DMS114 treated with DMSO at 0.1 percent for 48 hours (cell line): ENCODE measurements around the gene SNCAIP.

Source experiments
- DNase-seq: peaks from one replicate; lab custom pipeline; 2025; ENCODE audit not compliant: unreplicated experiment; lab: John Stamatoyannopoulos, UW

Gene SNCAIP

DNA sequence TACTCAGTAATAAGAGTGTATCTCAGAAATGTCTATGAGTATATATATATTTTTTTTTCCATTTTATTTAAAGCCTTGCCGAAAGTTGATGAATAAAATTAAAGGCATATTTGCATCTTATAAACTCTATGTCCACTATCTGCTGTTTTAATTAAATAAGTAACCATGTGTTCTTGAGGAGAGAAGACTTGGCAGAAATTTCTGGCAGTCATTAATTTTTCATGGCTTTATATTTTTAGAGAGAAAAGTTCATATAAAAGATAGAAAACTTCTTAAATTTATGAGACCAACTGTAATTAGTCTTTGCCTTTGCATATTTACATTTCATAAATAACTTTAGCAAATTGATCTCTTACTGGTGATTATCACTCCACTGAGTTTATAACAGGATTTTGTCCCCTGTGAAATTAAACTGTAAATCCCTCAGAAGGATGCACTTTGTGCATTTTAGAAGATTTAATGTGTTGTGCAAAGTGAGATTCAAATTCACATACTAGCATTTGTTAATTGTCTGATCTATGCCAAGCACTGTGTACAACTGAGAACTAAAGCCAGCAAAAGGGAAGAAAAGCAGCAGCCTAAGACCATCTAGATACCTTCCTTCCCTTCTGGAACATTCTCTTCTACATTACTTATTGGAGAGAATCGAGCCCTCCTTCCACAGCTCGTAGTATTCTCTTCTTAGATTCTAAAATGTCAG, 108.7 kb downstream of the SNCAIP start:
- DNase-seq, result no peak

DNA sequence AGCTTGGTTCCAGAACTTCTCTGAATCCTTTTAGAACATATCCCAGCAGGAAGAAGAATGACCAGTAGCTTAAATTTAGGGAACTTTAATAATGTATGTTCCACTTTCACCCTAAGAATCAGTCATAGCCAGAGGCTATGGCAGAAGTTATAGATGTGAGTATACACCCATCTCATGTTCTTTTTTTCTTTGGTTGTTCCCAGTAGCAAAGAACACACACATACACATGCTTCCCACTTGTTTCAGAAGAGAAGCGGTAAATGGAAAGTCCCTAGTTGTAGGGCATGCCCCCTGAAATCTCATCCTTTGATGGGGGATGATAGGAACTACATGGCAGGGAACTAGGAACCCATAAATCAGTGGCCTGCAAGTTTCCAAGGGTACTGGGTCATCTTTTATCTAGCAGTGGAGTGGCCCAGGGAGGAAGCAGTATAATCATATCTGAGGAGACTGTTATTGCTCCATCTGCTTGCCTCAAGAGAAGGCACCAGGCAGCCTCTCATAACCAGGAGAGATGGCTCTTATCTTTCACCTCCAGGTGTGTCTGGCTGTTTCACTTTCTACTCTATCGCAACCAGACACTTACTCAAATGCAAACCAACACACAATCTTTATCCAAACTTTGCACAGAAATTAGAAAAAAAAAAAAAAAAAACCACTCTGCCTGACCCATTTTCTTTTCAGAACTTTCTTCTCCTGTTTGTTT, 109.5 kb downstream of the SNCAIP start:
- no peak for DNase-seq

DNA sequence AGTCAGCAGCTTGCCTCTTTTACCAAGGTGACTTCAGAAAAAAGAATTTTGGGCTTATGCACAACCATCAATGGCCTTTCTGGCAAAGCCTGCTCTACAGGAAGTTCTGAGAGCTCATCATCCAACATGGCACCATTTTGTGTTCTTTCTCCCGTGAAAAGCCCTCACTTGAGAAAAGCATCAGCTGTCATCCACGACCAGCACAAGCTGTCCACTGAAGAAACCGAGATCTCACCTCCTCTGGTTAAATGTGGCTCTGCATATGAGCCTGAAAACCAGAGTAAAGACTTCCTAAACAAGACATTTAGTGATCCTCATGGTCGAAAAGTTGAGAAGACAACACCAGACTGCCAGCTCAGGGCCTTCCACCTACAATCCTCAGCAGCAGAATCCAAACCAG, 111.2 kb downstream of the SNCAIP start:
- DNase-seq, result no peak

DNA sequence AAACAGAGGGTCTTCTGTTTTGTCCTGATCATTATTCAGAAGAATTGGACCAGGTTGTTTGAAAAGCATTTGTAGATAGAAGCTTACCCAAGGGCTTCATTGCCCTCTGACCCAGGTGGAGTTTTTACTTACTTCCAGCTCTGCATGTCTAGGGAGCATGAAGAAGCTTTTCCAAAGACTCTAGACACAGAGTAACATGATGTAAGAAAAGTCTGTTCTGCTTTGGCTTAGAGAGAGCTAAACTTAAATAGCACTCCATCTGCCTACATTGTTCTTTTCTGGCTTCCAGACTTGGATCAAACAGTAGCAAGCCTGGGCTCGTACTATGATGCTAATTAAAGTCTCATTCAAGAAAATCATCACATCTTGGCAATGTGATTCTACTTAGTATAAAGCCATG, 112.1 kb downstream of the SNCAIP start:
- no peak for DNase-seq

DNA sequence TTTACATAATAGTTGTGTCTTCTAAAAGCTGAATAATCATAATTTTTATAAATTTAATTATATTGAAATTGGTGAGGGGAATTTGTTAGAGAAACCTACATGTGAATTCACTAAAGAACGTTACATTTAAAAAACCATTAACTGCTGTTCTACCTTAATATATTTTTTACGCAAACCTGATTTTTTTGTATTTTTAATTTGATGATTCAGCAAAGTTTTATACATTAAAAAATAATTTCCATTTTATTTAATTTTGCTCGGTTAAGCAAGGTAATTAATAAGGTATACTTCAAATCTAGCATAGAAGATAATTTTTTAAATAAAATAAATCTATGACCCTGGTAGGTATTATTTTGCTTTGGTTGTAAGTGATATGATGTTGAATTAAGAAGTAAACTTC, 114.3 kb downstream of the SNCAIP start:
- no peak for DNase-seq

DNA sequence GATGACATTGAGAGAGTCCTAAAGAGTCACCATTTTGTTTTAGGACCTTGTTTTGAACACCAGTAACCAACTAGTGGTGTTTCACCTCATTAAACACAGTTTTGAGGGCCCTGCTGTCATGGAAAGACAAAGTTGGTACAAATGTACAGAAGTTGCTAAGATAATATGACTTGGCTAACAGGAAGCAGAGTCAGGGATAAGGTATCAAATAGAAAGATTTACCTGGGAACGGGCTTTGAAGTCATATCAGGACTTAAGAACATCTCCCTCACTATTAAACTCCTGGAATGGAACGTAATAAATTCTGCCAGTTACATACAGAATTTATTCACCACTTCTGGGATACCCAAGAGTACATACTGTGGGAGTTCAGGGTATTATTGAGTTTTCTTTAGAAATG, 115.6 kb downstream of the SNCAIP start:
- DNase-seq, result no peak

DNA sequence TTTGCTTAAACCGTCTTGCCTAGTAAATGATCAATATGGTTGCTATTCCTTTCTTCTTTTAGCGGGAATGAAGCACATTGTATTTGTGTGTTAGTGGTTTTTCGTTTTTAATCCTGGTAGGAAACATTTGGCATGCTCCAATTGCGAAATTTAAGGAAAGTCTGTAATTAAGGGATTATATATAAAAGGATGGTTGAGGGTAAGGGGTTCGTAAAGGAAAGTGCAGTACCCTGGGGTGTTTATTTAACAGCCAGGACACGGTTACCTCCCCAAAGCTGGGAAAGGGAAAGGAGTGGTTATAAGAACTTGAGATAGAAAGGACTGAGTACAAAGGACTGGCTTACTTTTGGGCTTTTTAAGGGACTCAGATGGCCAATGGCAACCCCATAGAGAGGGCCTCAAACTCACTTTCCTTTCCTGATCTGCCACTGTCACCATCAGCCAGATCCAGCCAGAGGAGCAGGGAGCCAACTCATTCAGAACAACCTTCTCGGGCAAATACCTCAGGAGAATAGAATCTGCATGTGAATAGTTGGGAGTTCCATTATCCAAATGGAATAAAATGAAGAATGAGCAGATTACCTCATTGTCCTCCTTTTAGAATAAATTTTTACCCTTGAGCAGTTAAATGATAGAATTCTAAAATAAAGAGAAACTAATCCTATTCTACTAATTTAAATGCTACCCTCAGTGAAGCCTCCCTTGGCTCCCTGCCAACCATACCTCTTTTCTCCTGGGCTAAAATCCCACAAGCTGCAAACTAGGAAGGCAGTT, 117.7 kb downstream of the SNCAIP start:
- DNase-seq, result no peak

DNA sequence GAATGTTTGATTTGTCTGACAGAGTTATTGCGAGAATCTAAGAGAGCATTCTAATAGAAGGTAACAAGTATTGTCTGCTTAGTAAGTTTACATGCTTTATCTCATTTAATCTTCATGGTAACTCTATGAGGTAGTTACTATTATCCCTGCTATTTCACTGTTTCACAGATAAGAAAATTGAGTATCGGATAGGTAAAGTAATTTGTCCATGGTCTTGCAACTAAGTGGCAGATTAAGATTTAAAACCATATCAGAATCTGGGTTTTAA, 118.2 kb downstream of the SNCAIP start:
- no peak for DNase-seq

DNA sequence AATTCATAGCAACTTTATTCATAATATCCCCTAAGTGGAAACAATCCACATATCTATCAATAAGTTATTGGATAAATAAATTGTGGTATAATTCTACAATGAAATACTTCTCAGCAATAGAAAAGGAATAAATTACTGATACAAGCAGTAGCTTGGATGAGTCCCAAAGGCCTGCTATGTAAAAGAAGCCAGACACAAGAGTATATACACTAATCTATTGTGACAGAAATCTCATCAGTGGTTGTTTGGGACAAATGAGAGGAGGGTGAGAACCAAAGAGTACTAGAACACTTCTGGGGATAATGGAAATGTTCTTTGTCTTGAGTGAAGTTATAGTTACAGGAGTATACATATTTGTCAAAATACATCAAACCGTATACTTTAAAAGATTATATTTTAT, 119.3 kb downstream of the SNCAIP start:
- no peak for DNase-seq

DNA sequence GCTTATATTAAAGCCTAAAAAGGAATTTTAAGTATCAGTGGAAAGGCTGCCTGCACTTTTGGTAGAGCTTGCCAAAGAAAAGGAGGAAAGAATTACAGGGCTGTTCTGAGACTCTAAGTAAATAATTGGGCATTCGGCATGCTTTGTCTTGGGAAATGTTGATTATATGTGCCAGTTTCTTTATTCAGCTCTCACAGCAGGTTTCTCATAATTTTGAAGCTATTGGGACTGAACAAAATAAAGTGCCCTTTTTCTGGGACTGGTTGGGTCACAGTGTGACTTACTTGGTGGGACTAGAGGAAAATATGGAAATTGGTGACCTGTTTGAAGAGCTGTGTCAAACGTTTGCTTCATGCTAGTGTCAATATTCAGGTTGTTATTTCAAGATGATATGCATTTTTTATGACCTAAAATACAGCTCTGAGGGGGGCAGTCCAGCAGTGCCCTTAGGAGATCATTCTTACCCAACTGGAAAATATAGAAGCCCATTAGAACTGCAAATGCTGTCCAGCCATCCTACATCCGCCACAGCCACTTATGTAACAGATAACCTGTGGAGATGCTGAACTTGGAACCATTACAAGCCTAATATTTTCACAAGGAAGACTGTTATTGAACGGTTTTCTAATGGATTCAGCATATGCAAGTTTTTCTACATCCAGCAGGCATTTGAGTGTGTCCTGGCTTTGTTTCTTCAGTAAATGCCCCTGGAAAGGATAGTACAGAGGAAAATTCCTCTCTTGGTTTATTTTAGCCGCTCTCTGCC, 122.4 kb downstream of the SNCAIP start:
- no peak for DNase-seq

DNA sequence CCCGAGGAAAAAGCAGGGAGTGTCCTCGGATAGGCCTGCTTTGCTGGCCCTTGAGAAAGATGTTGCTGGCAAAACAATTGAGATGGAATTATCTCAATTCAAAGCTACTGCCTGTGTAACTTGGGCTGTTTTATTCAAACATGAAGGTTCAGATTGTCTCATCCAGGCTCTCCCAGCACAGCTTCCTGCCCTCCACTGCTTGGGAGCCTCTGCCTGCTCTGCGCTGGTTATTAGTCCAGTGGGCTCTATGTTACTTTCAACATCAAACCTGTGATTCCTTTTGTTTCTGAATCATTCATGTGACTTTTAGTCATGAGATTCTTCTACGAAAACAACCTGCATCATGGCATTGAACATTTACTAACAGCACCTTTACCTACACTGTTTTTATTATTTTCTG, 123.2 kb downstream of the SNCAIP start:
- DNase-seq, result no peak

DNA sequence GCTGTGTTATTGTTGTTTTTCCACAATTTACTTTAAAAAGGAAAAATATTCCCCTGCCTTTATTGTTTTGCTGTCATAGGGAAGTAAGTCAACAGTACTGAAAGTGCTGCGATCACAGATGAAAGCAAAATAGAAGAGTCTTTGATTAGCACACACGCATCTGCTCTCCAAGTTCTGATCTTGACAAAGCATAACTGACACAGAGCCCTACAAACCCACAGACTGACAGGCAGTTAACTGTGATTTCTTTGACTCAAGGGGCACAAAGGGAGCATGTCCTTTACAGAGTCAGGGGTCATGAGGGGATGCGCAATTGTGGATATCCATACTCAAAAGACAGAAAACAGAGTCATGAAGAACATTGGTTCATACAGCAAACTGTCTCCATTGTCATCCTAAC, 123.7 kb downstream of the SNCAIP start:
- DNase-seq, result no peak

DNA sequence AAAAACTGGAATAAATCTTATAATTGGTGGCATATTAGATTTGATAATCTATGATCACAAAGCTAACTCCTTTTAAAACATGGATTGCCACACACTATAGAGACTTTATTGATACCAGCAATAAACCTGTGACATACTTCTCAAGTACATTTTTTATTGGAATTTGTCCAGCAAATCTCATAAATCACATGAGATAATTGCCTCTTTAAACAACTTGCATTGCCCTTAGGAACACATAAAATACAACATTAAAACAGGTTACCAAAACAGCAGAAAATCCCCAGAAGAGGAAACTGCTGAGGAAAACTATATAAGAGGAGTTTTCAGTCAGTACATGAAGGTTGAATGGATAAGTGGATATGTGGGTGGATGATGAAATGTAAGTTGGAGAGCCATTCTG, 124.6 kb downstream of the SNCAIP start:
- no peak for DNase-seq

DNA sequence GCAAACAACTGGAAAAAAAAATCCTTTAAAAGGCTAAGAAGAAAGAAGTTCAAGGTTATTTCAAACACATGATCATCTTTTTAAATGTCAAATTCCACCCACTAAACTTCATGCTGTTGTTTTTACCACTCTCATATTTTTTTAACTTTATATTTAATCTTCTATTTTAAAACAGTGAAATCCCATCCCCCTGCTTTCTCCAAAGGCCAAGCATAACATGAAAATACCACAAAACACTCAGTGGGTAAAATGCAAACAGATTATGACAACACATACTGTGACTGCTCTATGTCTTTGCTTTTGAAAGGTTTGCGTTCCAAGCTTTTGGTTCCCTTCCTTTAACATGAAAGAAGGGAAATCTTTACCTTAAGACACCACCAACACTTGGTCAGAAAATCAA, 127.6 kb downstream of the SNCAIP start:
- DNase-seq, result no peak

DNA sequence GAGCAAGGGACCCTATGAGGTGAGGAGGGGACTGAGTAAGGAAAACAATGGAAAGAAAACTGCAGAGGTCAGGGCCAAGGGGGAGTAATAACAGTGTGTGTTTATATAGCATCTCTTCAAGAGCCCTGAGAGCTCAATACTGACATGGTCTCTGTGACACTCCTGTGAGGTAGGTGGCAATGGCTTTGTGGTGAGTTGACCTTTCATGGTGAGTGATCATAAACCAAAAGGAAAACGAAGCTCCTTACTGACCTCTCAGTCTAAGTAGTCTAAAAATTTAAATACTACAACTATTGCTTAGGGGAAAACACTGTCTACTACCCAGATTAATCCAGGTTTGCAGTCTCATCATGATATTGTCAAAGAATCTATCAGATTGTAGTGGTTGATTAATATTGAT, 130.9 kb downstream of the SNCAIP start:
- no peak for DNase-seq

DNA sequence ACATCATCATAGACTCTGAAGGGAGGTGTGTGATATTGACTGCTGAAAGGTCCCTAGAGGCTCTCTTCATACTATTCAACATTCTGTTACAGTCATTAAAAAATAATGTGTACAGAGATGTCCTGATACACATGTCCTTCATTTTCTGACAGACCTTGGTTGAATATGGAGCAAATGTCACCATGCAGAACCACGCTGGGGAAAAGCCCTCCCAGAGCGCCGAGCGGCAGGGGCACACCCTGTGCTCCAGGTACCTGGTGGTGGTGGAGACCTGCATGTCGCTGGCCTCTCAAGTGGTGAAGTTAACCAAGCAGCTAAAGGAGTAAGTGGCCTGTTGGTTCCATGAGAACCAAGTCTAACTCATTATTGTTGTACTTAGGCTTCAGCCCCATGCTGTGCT, 132.4 kb downstream of the SNCAIP start:
- no peak for DNase-seq

DNA sequence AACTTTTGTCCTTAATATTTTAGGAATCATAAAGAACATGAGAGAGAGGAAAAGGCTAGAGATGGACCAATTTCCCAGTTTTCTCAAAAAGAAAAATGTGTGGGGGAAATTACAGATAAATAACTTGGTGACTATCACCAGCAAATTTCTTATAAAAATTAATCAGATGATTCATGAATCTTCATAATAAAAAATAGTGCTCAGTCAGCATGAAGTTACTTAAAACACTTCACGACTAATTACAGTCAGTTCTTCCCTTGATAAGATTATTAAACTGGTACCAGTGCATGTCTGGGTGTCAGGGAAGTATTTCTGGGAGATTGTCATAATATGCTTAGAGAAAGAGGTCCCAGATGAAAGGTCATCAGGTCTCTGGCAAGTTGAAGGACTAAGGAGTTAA, 133.0 kb downstream of the SNCAIP start:
- DNase-seq, result no peak

DNA sequence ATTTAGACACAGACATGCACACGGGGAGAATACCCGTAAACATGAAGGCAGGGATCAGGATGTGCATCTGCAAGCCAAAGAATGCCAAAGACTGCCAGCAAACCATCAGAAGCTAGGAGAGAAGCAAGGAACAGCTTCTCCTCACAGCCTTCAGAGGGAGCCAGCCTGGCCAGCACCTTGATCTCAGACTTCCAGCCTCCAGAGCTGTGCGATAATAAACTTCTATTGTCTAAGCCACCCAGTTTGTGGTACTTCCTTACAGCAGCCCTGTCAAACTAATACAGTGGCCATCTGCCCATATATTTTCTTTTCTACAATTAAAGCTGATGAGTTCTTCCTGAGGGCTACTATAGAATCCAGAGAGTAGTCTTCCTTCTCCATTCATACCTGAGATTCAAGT, 135.0 kb downstream of the SNCAIP start:
- no peak for DNase-seq

DNA sequence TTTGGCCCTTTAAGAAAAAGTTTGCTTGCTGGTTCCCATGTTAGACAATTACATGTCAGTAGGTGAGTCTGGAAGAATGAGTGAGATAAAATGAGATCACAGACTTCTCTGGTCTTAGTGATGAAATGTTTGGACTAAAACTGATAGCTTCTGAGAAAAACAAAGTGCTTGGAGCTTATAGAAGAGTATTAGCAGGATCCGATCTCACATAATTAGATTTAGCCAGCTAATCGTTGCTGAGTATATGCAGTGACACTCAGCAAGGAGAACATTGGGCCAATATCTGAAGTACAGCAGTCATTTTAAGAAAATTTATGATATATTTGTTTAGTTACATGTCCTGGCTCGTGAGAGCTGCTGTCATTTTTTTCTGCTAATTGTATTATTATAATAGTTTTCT, 135.8 kb downstream of the SNCAIP start:
- DNase-seq, result no peak

DNA sequence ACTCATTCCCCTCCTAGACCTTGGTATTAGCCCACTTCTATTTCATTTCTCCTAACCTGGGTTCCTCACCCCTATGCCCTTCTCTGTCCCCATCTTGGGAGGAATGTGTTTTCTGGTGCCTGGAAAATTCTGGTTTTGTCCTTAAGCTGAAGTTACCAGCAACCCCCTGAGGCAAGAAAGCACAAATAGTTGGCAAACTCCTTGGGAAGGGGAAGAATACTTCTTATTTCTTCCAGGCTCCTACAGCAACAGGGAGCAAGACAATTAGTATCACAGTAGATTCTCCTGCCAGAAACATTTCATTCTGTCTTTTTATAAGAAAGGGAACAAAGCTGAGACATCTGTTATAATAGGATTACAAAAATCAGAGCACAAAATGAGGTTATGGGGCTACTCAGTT, 142.5 kb downstream of the SNCAIP start:
- DNase-seq, result no peak

DNA sequence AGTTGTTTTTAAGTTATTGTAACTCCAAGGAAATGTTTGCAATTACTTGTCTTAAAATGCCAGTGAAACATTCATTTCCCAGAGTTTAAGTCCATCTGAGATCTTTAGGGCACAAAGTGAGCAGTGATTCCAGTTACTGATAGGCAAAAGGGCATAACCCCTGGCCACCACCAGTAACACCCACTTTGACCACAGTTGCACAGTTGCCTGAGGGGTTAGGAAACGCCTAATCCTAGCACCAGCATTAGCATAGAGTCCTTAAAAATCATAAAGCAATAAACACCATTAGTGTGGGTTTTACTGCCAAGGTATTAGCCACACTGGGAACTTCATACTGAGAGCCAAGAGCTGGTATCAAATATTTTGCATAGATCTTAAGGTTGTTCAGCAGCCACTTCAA, 143.9 kb downstream of the SNCAIP start:
- no peak for DNase-seq
